Tibial nerve (tissue), 4 donors: Measurements from ENCODE around the gene RFX4. TPM values are rescaled to one million over a fixed set of nuclear protein-coding genes. Genes with fewer than 3 reads are reported as not detected.

ENCODE experiments used
- DNase-seq, 2 donors: peaks; one replicate each; pipeline ENCODE4 v3.0.0-alpha.2; 2019; ENCODE audit warnings: low spot score in 2 of 2
- H3K27ac ChIP-seq, 4 donors: fragments of 200-600 bp; sonication (generic) in 3 of 4; one replicate each; pipeline ENCODE4 v1.5.1; 2017 to 2019; ENCODE audit warnings: mild to moderate bottlenecking in 1 of 4
- H3K27me3 ChIP-seq, 2 donors: fragments of 200-600 bp; sonication (generic) in 1 of 2; one replicate each; pipeline versions ENCODE4 v1.5.1 to v1.6.0; 2017 to 2019
- H3K36me3 ChIP-seq, 3 donors: fragments of 200-600 bp; sonication (generic); one replicate each; pipeline ENCODE4 v1.5.1; 2018 to 2019
- H3K4me1 ChIP-seq, 4 donors: fragments of 200-600 bp; sonication (generic) in 3 of 4; one replicate each; pipeline ENCODE4 v1.5.1; 2017 to 2019
- H3K4me3 ChIP-seq, 4 donors: fragments of 200-600 bp; sonication (generic) in 3 of 4; one replicate each; pipeline ENCODE4 v1.5.1; 2017 to 2019; ENCODE audit warnings: mild to moderate bottlenecking in 1 of 4, moderate library complexity in 1 of 4
- H3K9me3 ChIP-seq, 4 donors: fragments of 200-600 bp; sonication (generic) in 3 of 4; one replicate each; pipeline ENCODE4 v1.5.1; 2017 to 2019
- CTCF ChIP-seq, 5 experiments: fragments of 200-600 bp in 3 of 5; fragments of 450-650 bp in 2 of 5; sonication (generic) in 3 of 5; IDR thresholded peaks; one replicate each; pipeline ENCODE4 v1.5.1; 2016 to 2019; ENCODE audit warnings: antibody characterized with exemption in 5 of 5, mild to moderate bottlenecking in 3 of 5, moderate library complexity in 2 of 5
- EP300 ChIP-seq, 2 donors: sonication (generic); formaldehyde crosslinking; IDR thresholded peaks; one replicate each; pipeline ENCODE4 v1.6.1; 2017; ENCODE audit warnings: antibody characterized with exemption in 2 of 2, mild to moderate bottlenecking in 1 of 2
- POLR2A ChIP-seq, 2 donors: fragments of 450-650 bp; IDR thresholded peaks; one replicate each; pipeline ENCODE4 v1.6.1; 2017; ENCODE audit warnings: antibody characterized with exemption in 2 of 2, mild to moderate bottlenecking in 2 of 2, moderate library complexity in 2 of 2
- WGBS, 2 donors: methylation state at CpG; one replicate each; pipeline ENCODE4 v1.1.5; 2018; 5-methylcytosine and 5-hydroxymethylcytosine counted together
- total RNA-seq, 4 donors: library from RNA; depleted of rRNA; stranded (reverse); fragments of >200 nt; gene quantifications; one replicate each; pipeline ENCODE4 v1.1.0, GENCODE V29; 2016

The RFX4 gene
- total RNA-seq, 4 donors from 2014 or later: not detected

- Histone ChIP-seq H3K4me3 (no peak overlapping the region), H3K4me1 (peaks cover 0 to 4% (median 0%) of the 10 kb centered on the region in 4 donors), H3K27ac (no peak overlapping the region), H3K36me3 (no peaks in the 10 kb centered on the region), H3K9me3 (no peaks in the 10 kb centered on the region), H3K27me3 (no peaks in the 10 kb centered on the region)
- TF ChIP-seq EP300 (IDR thresholded peaks at IDR 0.05) (no peak), POLR2A (IDR thresholded peaks at IDR 0.05) (no peak), CTCF (IDR thresholded peaks at IDR 0.05) (no peak)
- WGBS, 2 donors: 74 to 76% methylated on average over 5 of the region's 5 CpGs
- no peak for DNase-seq
Observed at GRCh38 chr12:106740818-106741217, 158.0 kb downstream of the RFX4 start.

GRCh38 chr12:106741247-106741646 lies 158.4 kb downstream of the RFX4 start:
- H3K9me3 ChIP-seq: no peaks in the 10 kb centered on the region
- no peak for DNase-seq
- H3K4me1 ChIP-seq: peaks cover 0 to 4% (median 0%) of the 10 kb centered on the region in 4 donors
- WGBS, 2 donors: 83 to 95% methylated on average over 2 of the region's 2 CpGs
- H3K27me3 ChIP-seq: no peaks in the 10 kb centered on the region
- TF ChIP-seq EP300 (IDR thresholded peaks at IDR 0.05) (no peak), CTCF (IDR thresholded peaks at IDR 0.05) (no peak), POLR2A (IDR thresholded peaks at IDR 0.05) (no peak)
- no peak overlapping the region for H3K27ac ChIP-seq
- no peak overlapping the region for H3K4me3 ChIP-seq
- no peaks in the 10 kb centered on the region for H3K36me3 ChIP-seq

- H3K27me3 ChIP-seq: no peaks in the 10 kb centered on the region
- H3K9me3 ChIP-seq: no peaks in the 10 kb centered on the region
- TF ChIP-seq POLR2A (IDR thresholded peaks at IDR 0.05): no peak
- TF ChIP-seq EP300 (IDR thresholded peaks at IDR 0.05): no peak
- TF ChIP-seq CTCF (IDR thresholded peaks at IDR 0.05): no peak
- no peak overlapping the region for H3K4me3 ChIP-seq
- no peaks in the 10 kb centered on the region for H3K36me3 ChIP-seq
- DNase-seq: no peak
- WGBS, 2 donors: 38 to 40% methylated on average over 8 of the region's 8 CpGs
- H3K27ac ChIP-seq: no peak overlapping the region
- peaks cover 0 to 4% (median 0%) of the 10 kb centered on the region in 4 donors for H3K4me1 ChIP-seq
Observed at GRCh38 chr12:106743270-106743988, 160.6 kb downstream of the RFX4 start.

- no peak overlapping the region for H3K4me3 ChIP-seq
- DNase-seq: no peak
- no peak overlapping the region for H3K27ac ChIP-seq
- WGBS, 2 donors: 61 to 69% methylated on average over 6 of the region's 6 CpGs
- TF ChIP-seq EP300 (IDR thresholded peaks at IDR 0.05): no peak
- TF ChIP-seq POLR2A (IDR thresholded peaks at IDR 0.05): no peak
- no peak for TF ChIP-seq CTCF (IDR thresholded peaks at IDR 0.05)
- H3K27me3 ChIP-seq: no peaks in the 10 kb centered on the region
- H3K9me3 ChIP-seq: no peaks in the 10 kb centered on the region
- H3K4me1 ChIP-seq: peaks cover 0 to 4% (median 0%) of the 10 kb centered on the region in 4 donors
- no peaks in the 10 kb centered on the region for H3K36me3 ChIP-seq
Observed at GRCh38 chr12:106744600-106744999, 161.8 kb downstream of the RFX4 start.

- Histone ChIP-seq H3K4me3 (no peak overlapping the region), H3K27ac (no peak overlapping the region), H3K9me3 (no peaks in the 10 kb centered on the region), H3K4me1 (peaks cover 0 to 4% (median 0%) of the 10 kb centered on the region in 4 donors), H3K27me3 (no peaks in the 10 kb centered on the region), H3K36me3 (no peaks in the 10 kb centered on the region)
- no peak for DNase-seq
- WGBS, 2 donors: 72% methylated on average over 4 of the region's 4 CpGs
- TF ChIP-seq EP300 (IDR thresholded peaks at IDR 0.05) (no peak), CTCF (IDR thresholded peaks at IDR 0.05) (no peak), POLR2A (IDR thresholded peaks at IDR 0.05) (no peak)
Observed at GRCh38 chr12:106745181-106745745, 162.5 kb downstream of the RFX4 start.
